Brain microvascular endothelial cell (primary cell): ENCODE measurements around the gene SH3GL1.
A peak's percentile ranks its signal among the peaks of the same experiment; 100 is the strongest.

Experiments used
- DNase-seq: peaks from one replicate; pipeline ENCODE4 v3.0.0-alpha.2; 2020
- H3K27ac ChIP-seq: fragments of 250-450 bp; sonication (Bioruptor Pico); 2 replicates; pipeline ENCODE4 v1.5.1; 2020; ENCODE audit warnings: mild to moderate bottlenecking, moderate library complexity
- H3K27me3 ChIP-seq: fragments of 250-450 bp; sonication (Bioruptor Pico); replicated peaks from 2 replicates; pipeline ENCODE4 v1.5.1; 2020; ENCODE audit warnings: mild to moderate bottlenecking
- H3K36me3 ChIP-seq: fragments of 250-450 bp; sonication (Bioruptor Pico); replicated peaks from 2 replicates; pipeline ENCODE4 v1.5.1; 2020; ENCODE audit warnings: mild to moderate bottlenecking
- H3K4me3 ChIP-seq: 2 replicates; pipeline ENCODE4 v1.5.1; 2011; ENCODE audit warnings: low read depth, mild to moderate bottlenecking, control low read depth, low read length, moderate library complexity
- CTCF ChIP-seq: IDR thresholded peaks from 2 replicates; pipeline ENCODE4 v1.5.1; 2011; ENCODE audit warnings: low read depth, mild to moderate bottlenecking, moderate library complexity, low read length, control low read depth, inconsistent platforms; ENCODE audit errors: missing control alignments
- in situ Hi-C: cut with HindIII; loops from 2 replicates; pipeline ENCODE4 v1.10.0; 2017; ENCODE audit warnings: low sequenced_read_pairs, low pct_ligation_motif_present

Gene SH3GL1

DNA sequence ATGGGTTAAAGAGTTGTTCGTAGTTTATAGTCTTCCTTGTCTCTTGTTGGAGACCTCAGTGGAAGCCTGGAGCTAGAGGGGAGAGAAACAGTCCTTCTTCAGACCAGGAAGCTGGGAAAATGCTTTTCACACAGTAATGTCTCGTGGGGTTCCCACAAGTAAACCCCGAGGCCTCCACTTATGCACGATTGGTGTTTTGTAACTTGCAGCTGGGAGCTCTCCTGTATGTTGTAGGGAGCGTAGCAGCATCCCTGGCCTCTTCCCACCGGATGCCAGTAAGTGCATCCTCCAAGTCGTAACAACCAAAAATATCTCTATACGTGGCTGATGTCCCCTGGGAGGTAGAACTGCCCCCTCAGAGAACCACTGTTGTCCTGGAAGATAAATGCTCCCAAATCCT, 5.6 kb upstream of the SH3GL1 start:
- TF ChIP-seq CTCF = no peak
- H3K27ac ChIP-seq = no peak overlapping the region
- H3K27me3 ChIP-seq = no peaks in the 10 kb centered on the region
- no peak for DNase-seq
- no peak overlapping the region for H3K4me3 ChIP-seq
- in situ Hi-C loops = no loop called here
- no peaks in the 10 kb centered on the region for H3K36me3 ChIP-seq

DNA sequence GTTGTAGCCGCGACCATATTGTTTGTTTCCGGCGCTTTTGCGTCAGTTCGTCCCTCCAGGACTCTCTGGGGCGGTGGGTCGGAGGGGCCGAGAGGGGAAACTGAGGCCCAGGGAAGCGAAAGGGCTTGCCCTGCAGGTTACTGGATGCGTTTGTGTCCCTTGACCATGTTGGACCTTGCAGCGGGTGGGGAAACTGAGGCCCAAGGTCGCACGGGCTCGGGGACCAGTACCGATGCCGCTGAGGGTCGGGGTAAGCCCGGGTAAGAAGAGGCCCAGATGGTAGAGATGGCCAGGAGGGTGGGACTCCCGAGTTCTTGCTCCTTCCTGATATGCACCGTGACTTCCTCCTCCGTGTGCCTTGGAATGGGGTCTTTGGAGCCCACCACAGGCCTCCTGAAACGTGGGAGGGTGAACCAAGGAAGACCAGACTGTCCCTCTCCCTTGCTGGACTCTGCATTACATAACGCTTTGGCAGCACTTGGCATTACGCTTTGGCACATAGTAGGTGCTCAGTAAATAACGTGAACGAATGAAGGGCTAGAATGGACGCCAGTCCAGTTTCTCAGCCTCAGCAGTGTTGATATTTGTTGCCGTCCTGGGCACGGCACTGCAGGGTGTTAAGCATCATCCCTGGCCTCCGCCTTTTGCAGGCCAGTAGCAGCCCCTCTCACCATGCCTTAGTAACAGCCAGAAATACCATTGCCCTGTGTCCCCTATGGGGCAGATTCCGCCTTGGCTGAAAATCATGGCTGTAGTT, 2.8 kb upstream of the SH3GL1 start:
- in situ Hi-C loops = no loop called here
- H3K27ac ChIP-seq = peak overlapping the region; percentile 51
- no peaks in the 10 kb centered on the region for H3K36me3 ChIP-seq
- H3K27me3 ChIP-seq = no peaks in the 10 kb centered on the region
- H3K4me3 ChIP-seq = peak overlapping the region; percentile 85
- no peak for DNase-seq
- no peak for TF ChIP-seq CTCF

GRCh38 chr19:4402171-4403004, 2.0 kb upstream of the SH3GL1 start, which contains the start of gene CHAF1A:
CHAF1A (plus strand) TSS chr19:4402640; CDS start chr19:4402763, 123 bp downstream.
- Histone ChIP-seq H3K27me3 (no peaks in the 10 kb centered on the region), H3K36me3 (no peaks in the 10 kb centered on the region), H3K4me3 (peak within 1 kb of the TSS; percentile 85), H3K27ac (peak within 1 kb of the TSS; percentile 69)
- TF ChIP-seq CTCF = no peak
- in situ Hi-C loops = no loop called here
- peak; percentile 100 for DNase-seq

- in situ Hi-C loops = no loop called here
- DNase-seq = no peak
- no peaks in the 10 kb centered on the region for H3K27me3 ChIP-seq
- H3K4me3 ChIP-seq = peak overlapping the region; percentile 44
- peak overlapping the region; percentile 69 for H3K27ac ChIP-seq
- no peak for TF ChIP-seq CTCF
- no peaks in the 10 kb centered on the region for H3K36me3 ChIP-seq
Measured at GRCh38 chr19:4401769-4402170, 1.4 kb upstream of the SH3GL1 start.

- H3K4me3 ChIP-seq = peak overlapping the region; percentile 88
- in situ Hi-C loops = no loop called here
Measured at GRCh38 chr19:4399812-4400134, 574 bp downstream of the SH3GL1 start.

More at GRCh38 chr19:4399812-4400134, 574 bp downstream of the SH3GL1 start:
- TF ChIP-seq CTCF = no peak
- no peaks in the 10 kb centered on the region for H3K27me3 ChIP-seq
- no peak for DNase-seq
- H3K36me3 ChIP-seq = peaks cover 12% of the 10 kb centered on the region
- peak overlapping the region; percentile 78 for H3K27ac ChIP-seq
